ENCODE results near the gene MIA.
"Not testable (repeated sequence)": the region's sequence is repeated elsewhere in the genome, so short reads cannot be mapped to it uniquely, and the experiment has no call there.

Gene MIA

GRCh38 chr19:40810649-40811408 lies 35.5 kb downstream of the MIA start:
- Histone ChIP-seq H3K27ac (peak overlapping the region in 20 of 21 experiments; percentile 16 to 89 (median 69)), H3K4me3 (peak overlapping the region; percentile 26 to 46 (median 33))

- H3K27ac ChIP-seq = peak overlapping the region in 20 of 21 experiments; percentile 16 to 89 (median 69)
- peak overlapping the region; percentile 26 to 46 (median 33) for H3K4me3 ChIP-seq
Observed at GRCh38 chr19:40811478-40812341, 36.4 kb downstream of the MIA start.

GRCh38 chr19:40812571-40812970 lies 37.2 kb downstream of the MIA start:
- H3K4me3 ChIP-seq, H3K27ac ChIP-seq: not testable (repeated sequence)

GRCh38 chr19:40813182-40813581 lies 37.9 kb downstream of the MIA start:
- H3K4me3 ChIP-seq = no peak overlapping the region
- no peak overlapping the region for H3K27ac ChIP-seq

GRCh38 chr19:40815223-40815622 lies 39.9 kb downstream of the MIA start:
- Histone ChIP-seq H3K4me3 (no peak overlapping the region), H3K27ac (no peak overlapping the region)

GRCh38 chr19:40818480-40819399 lies 43.4 kb downstream of the MIA start:
- H3K27ac ChIP-seq = peak overlapping the region in 4 of 21 experiments; percentile 19 to 65 (median 34)

GRCh38 chr19:40819479-40820234 lies 44.3 kb downstream of the MIA start:
- peak overlapping the region in 4 of 21 experiments; percentile 3 to 65 (median 31) for H3K27ac ChIP-seq
- H3K4me3 ChIP-seq = not testable (repeated sequence)

More at GRCh38 chr19:40818480-40819399, 43.4 kb downstream of the MIA start:
- H3K4me3 ChIP-seq = peak overlapping the region in 4 of 7 experiments; percentile 13 to 26 (median 22)

GRCh38 chr19:40822161-40822560 lies 46.8 kb downstream of the MIA start:
- Histone ChIP-seq H3K27ac (peak overlapping the region in 1 of 21 experiments; percentile 46), H3K4me3 (no peak overlapping the region)

- H3K4me3 ChIP-seq = not testable (repeated sequence)
- H3K27ac ChIP-seq = peak overlapping the region in 8 of 21 experiments; percentile 17 to 51 (median 33)
Observed at GRCh38 chr19:40822704-40823553, 47.6 kb downstream of the MIA start.

- H3K27ac ChIP-seq, H3K4me3 ChIP-seq: not testable (repeated sequence)
Observed at GRCh38 chr19:40824916-40825315, 49.6 kb downstream of the MIA start.

GRCh38 chr19:40825460-40826095 lies 50.3 kb downstream of the MIA start:
- H3K4me3 ChIP-seq, H3K27ac ChIP-seq: not testable (repeated sequence)

GRCh38 chr19:40826312-40826698 lies 51.0 kb downstream of the MIA start:
- not testable (repeated sequence) for H3K4me3 ChIP-seq, H3K27ac ChIP-seq

GRCh38 chr19:40826699-40827385 lies 51.5 kb downstream of the MIA start:
- H3K4me3 ChIP-seq, H3K27ac ChIP-seq: not testable (repeated sequence)
